Spleen (tissue), 7 donors: ENCODE results near the gene SIM1.

ENCODE experiments used
- POLR2A ChIP-seq, 3 donors: fragments of 450-650 bp; IDR thresholded peaks; one replicate each; pipeline ENCODE4 v1.5.1; 2017; ENCODE audit warnings: antibody characterized with exemption in 3 of 3, mild to moderate bottlenecking in 1 of 3
- TF ChIP-seq, protein P1 (sequence below), 11 experiments: fragments of 200-600 bp in 7 of 11; fragments of 450-650 bp in 4 of 11; sonication (generic) in 4 of 11; IDR thresholded peaks in 8 of 11; conservative IDR thresholded peaks in 3 of 11; 1 replicate in 7 of 11; 2 replicates in 4 of 11; pipeline versions ENCODE4 v1.4.0 to v1.8.0; 2016 to 2021; ENCODE audit warnings: antibody characterized with exemption in 11 of 11, inconsistent platforms in 4 of 11, mild to moderate bottlenecking in 1 of 11
- donor health status: DM: no; HTN: no; CAD: no; lungs with moderate emphysema.
- donor health status: DM: no; HTN: no; CAD: no.
- donor health status: DM: no; HTN: no; CAD: no.

DNA sequence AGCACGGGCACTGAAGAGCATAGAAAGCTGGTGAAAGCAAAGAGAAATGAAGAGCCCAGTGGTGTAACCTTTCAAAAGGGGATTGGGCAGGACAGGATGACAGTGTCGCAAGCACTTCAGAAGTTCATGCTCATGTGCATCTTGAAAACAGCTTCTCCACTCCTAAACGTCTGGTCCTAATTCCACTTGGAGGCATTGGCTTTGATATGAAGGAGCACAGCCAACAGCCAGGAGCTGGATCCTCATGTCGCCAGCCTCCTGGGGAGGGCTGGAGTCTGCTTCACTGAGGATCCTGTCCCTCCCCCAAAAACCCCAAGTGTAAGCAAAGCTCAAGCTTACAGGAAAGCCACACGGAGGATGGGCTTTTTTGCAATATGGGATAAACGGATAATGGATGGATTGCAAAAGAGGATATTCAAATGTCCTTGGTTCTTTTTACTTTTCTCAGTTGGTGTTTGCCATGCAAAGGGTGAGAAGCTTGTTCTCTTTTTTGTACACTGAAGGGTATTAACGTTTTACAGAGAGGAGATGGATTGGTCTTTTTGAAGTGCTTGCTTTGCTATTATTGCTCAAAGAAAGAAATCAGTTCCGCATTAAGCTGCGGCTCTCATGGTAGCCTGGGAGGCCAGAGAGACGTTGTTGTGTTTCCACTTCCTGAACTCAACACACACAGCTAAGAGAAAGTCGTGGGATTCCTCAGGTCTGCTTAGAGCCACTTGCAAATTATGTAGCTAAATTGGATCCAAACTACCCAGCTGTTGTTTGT is 92.2 kb downstream of the SIM1 start:
- TF ChIP-seq, protein P1, sequence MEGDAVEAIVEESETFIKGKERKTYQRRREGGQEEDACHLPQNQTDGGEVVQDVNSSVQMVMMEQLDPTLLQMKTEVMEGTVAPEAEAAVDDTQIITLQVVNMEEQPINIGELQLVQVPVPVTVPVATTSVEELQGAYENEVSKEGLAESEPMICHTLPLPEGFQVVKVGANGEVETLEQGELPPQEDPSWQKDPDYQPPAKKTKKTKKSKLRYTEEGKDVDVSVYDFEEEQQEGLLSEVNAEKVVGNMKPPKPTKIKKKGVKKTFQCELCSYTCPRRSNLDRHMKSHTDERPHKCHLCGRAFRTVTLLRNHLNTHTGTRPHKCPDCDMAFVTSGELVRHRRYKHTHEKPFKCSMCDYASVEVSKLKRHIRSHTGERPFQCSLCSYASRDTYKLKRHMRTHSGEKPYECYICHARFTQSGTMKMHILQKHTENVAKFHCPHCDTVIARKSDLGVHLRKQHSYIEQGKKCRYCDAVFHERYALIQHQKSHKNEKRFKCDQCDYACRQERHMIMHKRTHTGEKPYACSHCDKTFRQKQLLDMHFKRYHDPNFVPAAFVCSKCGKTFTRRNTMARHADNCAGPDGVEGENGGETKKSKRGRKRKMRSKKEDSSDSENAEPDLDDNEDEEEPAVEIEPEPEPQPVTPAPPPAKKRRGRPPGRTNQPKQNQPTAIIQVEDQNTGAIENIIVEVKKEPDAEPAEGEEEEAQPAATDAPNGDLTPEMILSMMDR (IDR thresholded peaks at IDR 0.05 in 8 of 11, conservative IDR thresholded peaks at IDR 0.05 in 3 of 11): no peak
- no peak for TF ChIP-seq POLR2A (IDR thresholded peaks at IDR 0.05)
